Measurements from ENCODE around the gene INO80B. TPM values are rescaled to one million over a fixed set of nuclear protein-coding genes. Genes with fewer than 3 reads are reported as not detected.
A peak's percentile ranks its signal among the peaks of the same experiment; 100 is the strongest.

Gene INO80B
- total and polyA plus RNA-seq, 9 of the 15 experiments (the other 6 are each of a cell fraction or from before 2014, with no cell fraction given) = 0.41 to 22.6 (median 9.0) TPM

GRCh38 chr2:74482801-74483674, 28.2 kb downstream of the INO80B start, which contains the start of the genes CCDC142 and TTC31 (continued):
- TF ChIP-seq NRF1 (conservative IDR thresholded peaks at IDR 0.05 in 1 of 2, IDR thresholded peaks at IDR 0.05 in 1 of 2) = 0 out of 4 replicates have a peak, but pooled peaks of 1 of the 2 experiments have one; percentile 6
- TF ChIP-seq SMAD1 (IDR thresholded peaks at IDR 0.05; ENCODE audit: low read depth, low read length, partially characterized antibody) = peak; percentile 57
- TF ChIP-seq ZNF408 (CRISPR knock-in tag; IDR thresholded peaks at IDR 0.05; ENCODE audit: low read depth) = no peak
- peak; percentile 95 for TF ChIP-seq NFRKB (IDR thresholded peaks at IDR 0.05; ENCODE audit: low read depth)
- peak; percentile 76 for TF ChIP-seq DEAF1 (CRISPR knock-in tag; IDR thresholded peaks at IDR 0.05)
- TF ChIP-seq EP300 (IDR thresholded peaks at IDR 0.05; ENCODE audit: low read length) = 0 out of 2 replicates have a peak, but pooled peaks have one; percentile 1
- peak; percentile 42; the same call in 1 of the 2 replicates for TF ChIP-seq CREB1 (IDR thresholded peaks at IDR 0.05)
- TF ChIP-seq CREB1 (CRISPR knock-in tag; IDR thresholded peaks at IDR 0.05) = peak; percentile 64
- TF ChIP-seq ETV1 (tag; conservative IDR thresholded peaks at IDR 0.05; ENCODE audit: low read depth) = no peak
- TF ChIP-seq ZNF263 (CRISPR knock-in tag; IDR thresholded peaks at IDR 0.05; ENCODE audit: borderline replicate concordance) = peak; percentile 86
- no peak for TF ChIP-seq PURB (CRISPR knock-in tag; IDR thresholded peaks at IDR 0.05; ENCODE audit: low read depth)
- peak; percentile 86 for TF ChIP-seq POU5F1 (IDR thresholded peaks at IDR 0.05; ENCODE audit: borderline replicate concordance, low read depth, low read length, partially characterized antibody)
- TF ChIP-seq SOX6 (IDR thresholded peaks at IDR 0.05) = no peak; the same call in none of the 2 replicates
- no peak for TF ChIP-seq ZFP36 (IDR thresholded peaks at IDR 0.05; ENCODE audit: low read depth, low read length, partially characterized antibody)
- TF ChIP-seq GTF2B (IDR thresholded peaks at IDR 0.05; ENCODE audit: extremely low read depth, insufficient read length) = no peak
- TF ChIP-seq CBFA2T3 (IDR thresholded peaks at IDR 0.05) = no peak
- TF ChIP-seq TBL1XR1 (IDR thresholded peaks at IDR 0.05; ENCODE audit: low read length in 2 of 2) = peak; percentile 7 to 64; a peak in 1 of 4 replicates
- peak; percentile 68 for TF ChIP-seq PML (IDR thresholded peaks at IDR 0.05; ENCODE audit: low read length)
- 0 out of 2 replicates have a peak, but pooled peaks have one; percentile 42 for TF ChIP-seq CBFB (CRISPR knock-in tag; IDR thresholded peaks at IDR 0.05)
- TF ChIP-seq HEY1 (CRISPR knock-in tag; IDR thresholded peaks at IDR 0.05; ENCODE audit: borderline replicate concordance) = no peak
- no peak for TF ChIP-seq ZFP91 (CRISPR knock-in tag; IDR thresholded peaks at IDR 0.05)
- no peak for TF ChIP-seq ZNF707 (CRISPR knock-in tag; conservative IDR thresholded peaks at IDR 0.05)
- TF ChIP-seq TRIM24 (IDR thresholded peaks at IDR 0.05) = peak in 1 of 2 experiments; percentile 11; a peak in 1 of 4 replicates
- TF ChIP-seq NFATC3 (IDR thresholded peaks at IDR 0.05) = no peak
- TF ChIP-seq RBM15 (IDR thresholded peaks at IDR 0.05; ENCODE audit: insufficient read depth, low read length) = no peak
- TF ChIP-seq RNF2 (IDR thresholded peaks at IDR 0.05) = no peak

Data from K562 (cell line).